H9 (cell line): ENCODE measurements around the gene NHSL1. TPM values are rescaled to one million over a fixed set of nuclear protein-coding genes. Genes with fewer than 3 reads are reported as not detected.

Experiments used
- DNase-seq: peaks from one replicate; pipeline ENCODE4 v3.0.0-alpha.2; 2017
- H2AFZ ChIP-seq: one replicate; pipeline ENCODE4 v1.6.1; 2013; ENCODE audit warnings: mild to moderate bottlenecking, low read length, control low read depth, moderate library complexity
- H2AK5ac ChIP-seq: 2 replicates; pipeline ENCODE4 v1.6.1; 2013; ENCODE audit warnings: low read length, control low read depth, mixed read lengths; ENCODE audit not compliant: insufficient read length
- H2BK120ac ChIP-seq: one replicate; pipeline ENCODE4 v1.6.1; 2013; ENCODE audit warnings: low read depth, mild to moderate bottlenecking, low read length, control low read depth, inconsistent platforms; ENCODE audit not compliant: poor library complexity, severe bottlenecking
- H2BK12ac ChIP-seq: 2 replicates; pipeline ENCODE4 v1.6.1; 2013; ENCODE audit warnings: low read length, control low read depth, mixed read lengths, low read depth; ENCODE audit not compliant: insufficient read length
- H2BK15ac ChIP-seq: 2 replicates; pipeline ENCODE4 v1.6.1; 2013; ENCODE audit warnings: low read depth, low read length, control low read depth
- H2BK20ac ChIP-seq: one replicate; pipeline ENCODE4 v1.6.1; 2013; ENCODE audit warnings: low read depth, mild to moderate bottlenecking, low read length, control low read depth, inconsistent platforms; ENCODE audit not compliant: poor library complexity, severe bottlenecking
- H2BK5ac ChIP-seq: 2 replicates; pipeline ENCODE4 v1.6.1; 2013; ENCODE audit warnings: low read length, control low read depth, mixed read lengths; ENCODE audit not compliant: insufficient read length
- H3K14ac ChIP-seq: 2 replicates; pipeline ENCODE4 v1.6.1; 2013; ENCODE audit warnings: low read length, control low read depth; ENCODE audit not compliant: insufficient read depth
- H3K18ac ChIP-seq: 2 replicates; pipeline ENCODE4 v1.6.1; 2013; ENCODE audit warnings: low read depth, mild to moderate bottlenecking, mixed read lengths, low read length, control low read depth; ENCODE audit not compliant: insufficient read length
- H3K23ac ChIP-seq: 2 replicates; pipeline ENCODE4 v1.6.1; 2013; ENCODE audit warnings: low read length, control low read depth, mixed read lengths, low read depth; ENCODE audit not compliant: insufficient read length
- H3K23me2 ChIP-seq: 2 replicates; pipeline ENCODE4 v1.6.1; 2013; ENCODE audit warnings: low read depth, mild to moderate bottlenecking, mixed read lengths, low read length, control low read depth; ENCODE audit not compliant: insufficient read length, poor library complexity, severe bottlenecking
- H3K27ac ChIP-seq: 2 replicates; pipeline ENCODE4 v1.5.1; 2013; ENCODE audit warnings: low read length, control low read depth, mixed read lengths, low read depth; ENCODE audit not compliant: insufficient read length
- H3K27me3 ChIP-seq: 2 replicates; pipeline ENCODE4 v1.6.1; 2013; ENCODE audit warnings: low read length, control low read depth, inconsistent platforms; ENCODE audit not compliant: insufficient read depth
- H3K4ac ChIP-seq: 2 replicates; pipeline ENCODE4 v1.6.1; 2013; ENCODE audit warnings: low read depth, mild to moderate bottlenecking, control low read depth, inconsistent platforms, low read length, moderate library complexity
- H3K4me1 ChIP-seq: 2 replicates; pipeline ENCODE4 v1.6.1; 2013; ENCODE audit warnings: low read length, control low read depth, inconsistent platforms; ENCODE audit not compliant: insufficient read depth
- H3K4me2 ChIP-seq: 2 replicates; pipeline ENCODE4 v1.6.1; 2013; ENCODE audit warnings: low read length, control low read depth, mixed read lengths; ENCODE audit not compliant: insufficient read length, insufficient read depth
- H3K56ac ChIP-seq: 2 replicates; pipeline ENCODE4 v1.6.1; 2013; ENCODE audit warnings: low read depth, mild to moderate bottlenecking, mixed read lengths, low read length, control low read depth; ENCODE audit not compliant: insufficient read length
- H3K79me1 ChIP-seq: 2 replicates; pipeline ENCODE4 v1.6.1; 2013; ENCODE audit warnings: low read depth, mild to moderate bottlenecking, moderate library complexity, low read length, control low read depth, inconsistent platforms; ENCODE audit not compliant: insufficient read depth, poor library complexity, severe bottlenecking
- H3K79me2 ChIP-seq: 2 replicates; pipeline ENCODE4 v1.6.1; 2013; ENCODE audit warnings: low read length, control low read depth, inconsistent platforms; ENCODE audit not compliant: insufficient read depth
- H3K9ac ChIP-seq: 2 replicates; pipeline ENCODE4 v1.6.1; 2013; ENCODE audit warnings: low read length, control low read depth, mixed read lengths; ENCODE audit not compliant: insufficient read length; ENCODE audit errors: extremely low read depth
- H3K9me3 ChIP-seq: one replicate; pipeline ENCODE4 v1.6.1; 2013; ENCODE audit warnings: low read depth, low read length, inconsistent platforms; ENCODE audit not compliant: control insufficient read depth
- H3T11ph ChIP-seq: one replicate; pipeline ENCODE4 v1.6.1; 2013; ENCODE audit warnings: mild to moderate bottlenecking, low read length, control low read depth, inconsistent platforms
- H4K20me1 ChIP-seq: one replicate; pipeline ENCODE4 v1.6.1; 2013; ENCODE audit not compliant: control insufficient read depth, insufficient read length, insufficient read depth
- H4K5ac ChIP-seq: 2 replicates; pipeline ENCODE4 v1.6.1; 2013; ENCODE audit warnings: low read depth, mild to moderate bottlenecking, mixed read lengths, low read length, control low read depth; ENCODE audit not compliant: insufficient read length
- H4K8ac ChIP-seq: replicated peaks from 2 replicates; pipeline ENCODE4 v1.6.1; 2013; ENCODE audit warnings: low read length, control low read depth, mixed read lengths, low read depth; ENCODE audit not compliant: insufficient read length
- H4K91ac ChIP-seq: 2 replicates; pipeline ENCODE4 v1.6.1; 2013; ENCODE audit warnings: low read depth, mild to moderate bottlenecking, moderate library complexity, mixed read lengths, low read length, control low read depth; ENCODE audit not compliant: insufficient read length
- H3K27ac Mint-ChIP-seq, 3 experiments: 2 replicates in 2 of 3; 3 replicates in 1 of 3; pipeline ENCODE4 v1.8.0; 2020 to 2021; ENCODE audit warnings: mixed read lengths in 3 of 3, mild to moderate bottlenecking in 1 of 3, moderate library complexity in 1 of 3
- H3K27me3 Mint-ChIP-seq: 2 replicates; pipeline ENCODE4 v1.8.0; 2021; ENCODE audit warnings: low read depth, mild to moderate bottlenecking, moderate library complexity, mixed read lengths
- H3K36me3 Mint-ChIP-seq, 3 experiments: 2 replicates in 2 of 3; 3 replicates in 1 of 3; pipeline ENCODE4 v1.8.0; 2020 to 2021; ENCODE audit warnings: low read depth in 3 of 3, mixed read lengths in 3 of 3; ENCODE audit not compliant: insufficient read depth in 1 of 3
- H3K4me1 Mint-ChIP-seq, 2 experiments: 2 replicates each; pipeline ENCODE4 v1.8.0; 2020; ENCODE audit warnings: mixed read lengths in 2 of 2
- H3K4me3 Mint-ChIP-seq, 2 experiments: 2 replicates in 1 of 2; 3 replicates in 1 of 2; pipeline ENCODE4 v1.8.0; 2020 to 2021; ENCODE audit warnings: mild to moderate bottlenecking in 2 of 2, mixed read lengths in 2 of 2, moderate library complexity in 1 of 2
- H3K9me3 Mint-ChIP-seq, 2 experiments: 2 replicates in 1 of 2; 3 replicates in 1 of 2; pipeline ENCODE4 v1.8.0; 2020; ENCODE audit warnings: mild to moderate bottlenecking in 2 of 2, mixed read lengths in 2 of 2, moderate library complexity in 1 of 2
- WGBS: extraction: QIAGEN DNeasy Blood & Tissue Kit; methylation state at CpG from one replicate; pipeline ENCODE4 v1.1.7; 2013; ENCODE audit warnings: missing lambda C conversion rate, low lambda C conversion rate, mixed read lengths; ENCODE audit not compliant: insufficient read length; ENCODE audit errors: extremely low coverage; 5-methylcytosine and 5-hydroxymethylcytosine counted together
- total RNA-seq: library from RNA; stranded (reverse); gene quantifications from 2 replicates; pipeline ENCODE4 v1.2.1, GENCODE V29; 2021
- TF ChIP-seq, protein P1 (sequence below): fragments of 200-600 bp; sonication (generic); conservative IDR thresholded peaks from 3 replicates; pipeline ENCODE4 v1.8.0; 2021; ENCODE audit warnings: antibody characterized with exemption, mild to moderate bottlenecking

NHSL1 gene
- total RNA-seq, 1 experiment from 2014 or later = 28.7 TPM

DNA sequence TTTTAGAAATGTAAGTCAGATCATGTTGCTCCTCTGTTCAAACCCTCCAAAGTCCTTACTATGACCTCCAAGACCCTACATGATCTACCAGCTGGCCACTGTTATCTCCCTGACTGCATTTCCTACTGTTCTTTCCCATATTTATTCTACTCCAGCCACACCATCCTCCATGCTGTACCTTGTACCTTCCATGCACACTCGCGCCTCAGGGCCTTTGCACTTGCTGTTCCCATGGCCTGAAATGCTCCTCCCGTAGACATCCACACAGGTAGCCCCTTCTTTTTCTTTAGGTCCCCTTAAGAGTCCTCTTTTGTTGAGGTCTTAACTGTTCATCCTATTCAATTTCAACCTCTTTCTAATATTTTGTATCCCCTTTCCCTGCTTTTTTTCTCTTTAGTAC, 48.3 kb downstream of the NHSL1 start:
- Histone ChIP-seq H2BK5ac (no peak overlapping the region), H3K4me1 (no peaks in the 10 kb centered on the region), H2AFZ (no peak overlapping the region), H4K20me1 (no peaks in the 10 kb centered on the region), H4K8ac (no peak overlapping the region), H3K56ac (no peak overlapping the region), H3K23me2 (no peaks in the 10 kb centered on the region), H3K18ac (no peak overlapping the region), H4K5ac (no peak overlapping the region), H3K27me3 (no peaks in the 10 kb centered on the region), H3K23ac (no peak overlapping the region), H2BK20ac (no peak overlapping the region), H3K9me3 (no peaks in the 10 kb centered on the region), H3K9ac (no peak overlapping the region), H3K4ac (no peak overlapping the region), H3K79me2 (no peaks in the 10 kb centered on the region), H3K14ac (no peak overlapping the region), H3T11ph (no peak overlapping the region), H2BK15ac (no peak overlapping the region), H2BK120ac (no peak overlapping the region), H2BK12ac (no peak overlapping the region), H2AK5ac (no peak overlapping the region), H3K27ac (no peak overlapping the region), H3K4me2 (no peak overlapping the region), H3K79me1 (no peaks in the 10 kb centered on the region), H4K91ac (no peak overlapping the region)
- H3K4me3 Mint-ChIP-seq = no peak overlapping the region
- H3K9me3 Mint-ChIP-seq = no peaks in the 10 kb centered on the region
- H3K36me3 Mint-ChIP-seq = peaks cover 0 to 5% (median 0%) of the 10 kb centered on the region in 3 experiments; a peak in 2 of 7 replicates
- H3K27me3 Mint-ChIP-seq = no peaks in the 10 kb centered on the region
- TF ChIP-seq, protein P1, sequence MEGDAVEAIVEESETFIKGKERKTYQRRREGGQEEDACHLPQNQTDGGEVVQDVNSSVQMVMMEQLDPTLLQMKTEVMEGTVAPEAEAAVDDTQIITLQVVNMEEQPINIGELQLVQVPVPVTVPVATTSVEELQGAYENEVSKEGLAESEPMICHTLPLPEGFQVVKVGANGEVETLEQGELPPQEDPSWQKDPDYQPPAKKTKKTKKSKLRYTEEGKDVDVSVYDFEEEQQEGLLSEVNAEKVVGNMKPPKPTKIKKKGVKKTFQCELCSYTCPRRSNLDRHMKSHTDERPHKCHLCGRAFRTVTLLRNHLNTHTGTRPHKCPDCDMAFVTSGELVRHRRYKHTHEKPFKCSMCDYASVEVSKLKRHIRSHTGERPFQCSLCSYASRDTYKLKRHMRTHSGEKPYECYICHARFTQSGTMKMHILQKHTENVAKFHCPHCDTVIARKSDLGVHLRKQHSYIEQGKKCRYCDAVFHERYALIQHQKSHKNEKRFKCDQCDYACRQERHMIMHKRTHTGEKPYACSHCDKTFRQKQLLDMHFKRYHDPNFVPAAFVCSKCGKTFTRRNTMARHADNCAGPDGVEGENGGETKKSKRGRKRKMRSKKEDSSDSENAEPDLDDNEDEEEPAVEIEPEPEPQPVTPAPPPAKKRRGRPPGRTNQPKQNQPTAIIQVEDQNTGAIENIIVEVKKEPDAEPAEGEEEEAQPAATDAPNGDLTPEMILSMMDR = no peak
- WGBS = no CpG with 5 or more reads among the region's 3 CpGs
- DNase-seq = no peak
- no peak overlapping the region; a peak in 2 of 7 replicates for H3K27ac Mint-ChIP-seq
- peaks cover 0 to 2% of the 10 kb centered on the region in 2 experiments; a peak in 1 of 4 replicates for H3K4me1 Mint-ChIP-seq
